Activated CD4-positive, alpha-beta T cell treated with anti-CD3 and anti-CD28 coated beads, Interleukin-2, amount 10 ng/mL, durations not matched to agents 24 days and 14 days (primary cell): ENCODE measurements around the gene MMP23B. TPM values are rescaled to one million over a fixed set of nuclear protein-coding genes. Genes with fewer than 3 reads are reported as not detected.

ENCODE experiments used
- DNase-seq: peaks from one replicate; pipeline ENCODE4 v3.0.0; 2022
- H3K27ac Mint-ChIP-seq: one replicate; pipeline ENCODE4 v1.8.0; 2022; ENCODE audit warnings: mild to moderate bottlenecking, mixed read lengths
- H3K27me3 Mint-ChIP-seq: one replicate; pipeline ENCODE4 v1.8.0; 2022; ENCODE audit warnings: mixed read lengths
- H3K36me3 Mint-ChIP-seq: one replicate; pipeline ENCODE4 v1.8.0; 2022; ENCODE audit warnings: low read depth, mild to moderate bottlenecking, mixed read lengths
- H3K4me1 Mint-ChIP-seq: one replicate; pipeline ENCODE4 v1.8.0; 2021; ENCODE audit warnings: mixed read lengths
- H3K4me3 Mint-ChIP-seq: one replicate; pipeline ENCODE4 v1.8.0; 2022; ENCODE audit warnings: mild to moderate bottlenecking, moderate library complexity, mixed read lengths
- H3K9me3 Mint-ChIP-seq: one replicate; pipeline ENCODE4 v1.8.0; 2021; ENCODE audit warnings: mixed read lengths
- intact Hi-C: fragments of 100-400 bp; cut with micrococcal nuclease; formaldehyde crosslinking; loops from one replicate; pipeline ENCODE4 v1.15.1; 2023
- total RNA-seq: library from RNA; stranded (reverse); gene quantifications from 2 replicates; pipeline ENCODE4 v1.2.3, GENCODE V29; 2022

The MMP23B gene
- total RNA-seq, 1 donor from 2014 or later, result 1.5 TPM

- H3K36me3 Mint-ChIP-seq, result peaks cover 13% of the 10 kb centered on the region
- intact Hi-C loops, result no loop called here
- H3K27ac Mint-ChIP-seq, result no peak overlapping the region
- H3K4me1 Mint-ChIP-seq, result peaks cover 16% of the 10 kb centered on the region
- DNase-seq, result no peak
- no peak overlapping the region for H3K4me3 Mint-ChIP-seq
- no peaks in the 10 kb centered on the region for H3K27me3 Mint-ChIP-seq
- no peaks in the 10 kb centered on the region for H3K9me3 Mint-ChIP-seq
These were observed 51.3 kb downstream of the MMP23B start for GRCh38 chr1:1683104-1683905.

Other genes with a start within 250 kb of the MMP23B start
- gene CCNL2, start 232.8 kb upstream of the MMP23B start, total RNA-seq, result 144 and 146 TPM in 2 replicates
- gene MRPL20, start 224.9 kb upstream of the MMP23B start, total RNA-seq, result 187 and 194 TPM in 2 replicates
- gene ANKRD65, start 210.9 kb upstream of the MMP23B start, total RNA-seq, result not detected in 2 replicates
- gene VWA1, start 196.5 kb upstream of the MMP23B start, total RNA-seq, result 4.9 and 5.2 TPM in 2 replicates
- gene ATAD3C, start 182.5 kb upstream of the MMP23B start, total RNA-seq, result 0.40 and 0.75 TPM in 2 replicates
- 98.0 and 98.5 TPM in 2 replicates for gene ATAD3B, start 160.4 kb upstream of the MMP23B start, total RNA-seq
- gene ATAD3A, start 120.0 kb upstream of the MMP23B start, total RNA-seq, result 102 and 107 TPM in 2 replicates
- 0.52 TPM in 1 of 2 replicates, not detected in the other for gene TMEM240, start 91.5 kb upstream of the MMP23B start, total RNA-seq
- 134 TPM in 2 replicates for gene SSU72, start 57.3 kb upstream of the MMP23B start, total RNA-seq
- 14.3 and 15.9 TPM in 2 replicates for gene FNDC10, start 32.0 kb upstream of the MMP23B start, total RNA-seq
- 32.7 and 34.1 TPM in 2 replicates for gene MIB2, start 16.7 kb upstream of the MMP23B start, total RNA-seq
- 38.0 and 40.4 TPM in 2 replicates for gene CDK11B, start 26.8 kb downstream of the MMP23B start, total RNA-seq
- 40.3 and 41.5 TPM in 2 replicates for gene SLC35E2B, start 60.6 kb downstream of the MMP23B start, total RNA-seq
- 68.3 and 70.4 TPM in 2 replicates for gene CDK11A, start 92.2 kb downstream of the MMP23B start, total RNA-seq
- 91.3 and 94.5 TPM in 2 replicates for gene NADK, start 146.3 kb downstream of the MMP23B start, total RNA-seq